CD4-positive, alpha-beta T cell treated with Interferon gamma for 1 hour (primary cell): ENCODE measurements around the gene STAMBPL1.

Source experiments
- DNase-seq: peaks from one replicate; pipeline ENCODE4 v3.0.0-alpha.2; 2020

STAMBPL1 gene

DNA sequence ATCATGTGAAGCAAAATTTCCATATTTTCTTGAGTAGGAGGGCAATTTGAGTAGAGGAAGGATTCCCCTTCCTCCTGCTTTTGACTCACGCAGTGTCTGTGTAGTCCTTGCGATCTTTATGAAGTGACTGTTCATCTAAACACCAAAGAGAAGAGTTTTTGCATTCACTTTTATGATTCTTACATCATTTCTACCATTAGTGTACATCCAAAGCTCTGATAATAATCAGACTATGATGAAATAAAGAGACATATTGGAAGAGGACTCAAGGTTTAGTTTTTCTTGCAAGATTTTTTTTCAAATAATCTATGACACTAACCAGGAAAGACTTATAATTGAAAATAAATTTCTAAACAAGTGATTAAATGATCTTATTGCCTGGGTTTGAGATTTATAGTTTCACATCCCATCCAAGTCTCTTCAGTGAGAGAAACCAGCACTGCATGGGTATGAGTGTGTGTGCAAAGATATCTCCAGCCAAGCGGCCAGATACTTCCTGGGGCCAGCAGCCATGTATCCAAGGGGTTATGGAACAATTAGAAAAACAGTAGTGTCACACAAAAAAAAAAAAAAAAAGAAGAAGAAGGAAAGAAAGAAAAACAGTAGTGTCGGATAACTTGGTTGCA is 74.5 kb downstream of the STAMBPL1 start:
- DNase-seq: no peak

DNA sequence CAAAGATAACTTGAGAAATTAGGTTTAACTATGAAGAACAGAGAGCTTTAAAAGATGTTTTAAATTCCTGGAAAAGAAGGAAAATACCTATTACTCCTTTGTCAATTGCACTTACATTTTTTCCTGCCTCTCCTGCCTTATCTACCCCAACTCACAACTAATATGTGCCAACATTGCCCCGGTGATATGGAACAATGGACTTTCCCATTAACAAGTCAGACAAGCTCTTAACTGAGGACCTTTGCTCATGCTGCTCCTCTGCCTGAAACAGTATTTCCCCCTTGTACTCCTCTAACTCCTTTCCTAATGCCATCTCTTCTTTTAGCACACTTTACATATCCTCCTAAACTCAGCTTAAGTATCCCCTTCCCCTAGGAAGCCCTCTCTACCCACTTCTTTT is 77.3 kb downstream of the STAMBPL1 start:
- DNase-seq: no peak

DNA sequence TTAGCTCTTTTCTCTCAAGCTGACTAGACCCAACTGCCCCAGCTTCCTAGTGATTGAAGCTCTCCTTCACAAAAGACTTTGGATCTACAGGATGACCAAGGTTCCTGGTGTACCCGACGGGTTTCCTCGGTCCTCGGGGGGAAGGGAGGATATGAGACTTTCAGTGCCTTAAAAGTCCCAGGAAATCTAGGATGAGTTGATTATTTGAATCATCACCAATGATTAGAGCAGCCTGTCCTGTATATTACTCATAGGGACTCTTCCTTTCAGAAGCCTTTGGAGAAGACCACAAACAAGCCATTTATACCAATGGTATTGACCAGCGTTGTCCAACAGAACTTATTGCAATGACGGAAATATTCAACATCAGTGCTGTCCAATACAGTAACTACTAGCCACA is 78.7 kb downstream of the STAMBPL1 start:
- no peak for DNase-seq

DNA sequence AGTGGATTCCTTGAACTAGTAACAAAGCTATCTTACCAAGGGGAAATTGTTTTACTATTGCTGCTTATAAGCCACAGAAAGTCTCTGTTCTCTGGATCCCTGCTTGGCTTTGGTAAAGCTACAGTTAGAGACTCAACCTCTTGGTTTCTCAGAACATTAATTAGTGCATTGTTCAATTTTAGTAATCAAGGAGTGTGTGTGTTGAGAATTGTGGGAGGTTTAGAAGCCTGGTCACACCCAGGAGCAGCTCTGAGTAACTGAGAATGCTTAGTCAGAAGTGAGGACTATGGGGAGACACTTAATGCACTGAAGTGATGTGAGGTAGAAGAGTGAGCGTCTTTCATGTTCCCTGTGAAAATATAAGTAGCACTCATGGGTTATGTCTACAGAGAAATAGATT is 80.8 kb downstream of the STAMBPL1 start:
- DNase-seq: no peak

DNA sequence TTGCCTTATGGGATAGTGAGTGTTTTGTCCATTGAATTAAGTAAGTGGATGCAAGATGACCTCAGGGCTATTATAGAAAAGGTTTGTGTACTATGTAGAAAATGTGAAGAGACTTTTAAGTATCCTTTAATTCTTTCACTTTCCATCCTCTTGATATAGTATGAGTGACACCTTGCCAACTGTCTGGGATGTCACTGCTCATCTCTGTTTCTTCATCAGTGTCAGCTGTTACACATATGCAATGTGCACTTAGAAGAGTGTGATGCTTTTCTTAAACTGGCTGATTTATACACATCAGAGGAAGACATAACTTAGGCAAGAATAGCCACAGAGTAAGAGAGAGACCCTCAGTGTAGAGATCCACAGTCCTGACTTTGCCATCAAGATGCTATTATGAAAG is 81.2 kb downstream of the STAMBPL1 start:
- no peak for DNase-seq

DNA sequence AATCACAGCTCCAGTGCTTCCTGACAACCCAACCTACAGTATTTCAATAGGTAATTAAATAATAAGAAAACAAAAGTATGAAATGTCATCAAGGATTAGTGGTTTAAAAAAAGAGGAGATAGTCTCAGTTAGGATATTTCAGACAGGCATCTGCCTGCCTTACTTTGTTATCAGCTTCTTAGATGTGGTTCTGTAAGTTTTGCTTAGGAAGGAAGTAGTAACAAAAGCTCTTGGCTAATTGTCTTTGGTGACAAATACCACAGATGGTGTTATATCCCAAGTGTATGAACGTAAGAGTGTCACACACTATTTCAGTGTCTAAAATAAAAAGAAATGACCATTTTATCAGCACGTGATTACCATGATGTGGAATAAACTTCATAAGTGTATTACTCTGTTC is 82.3 kb downstream of the STAMBPL1 start:
- DNase-seq: no peak

DNA sequence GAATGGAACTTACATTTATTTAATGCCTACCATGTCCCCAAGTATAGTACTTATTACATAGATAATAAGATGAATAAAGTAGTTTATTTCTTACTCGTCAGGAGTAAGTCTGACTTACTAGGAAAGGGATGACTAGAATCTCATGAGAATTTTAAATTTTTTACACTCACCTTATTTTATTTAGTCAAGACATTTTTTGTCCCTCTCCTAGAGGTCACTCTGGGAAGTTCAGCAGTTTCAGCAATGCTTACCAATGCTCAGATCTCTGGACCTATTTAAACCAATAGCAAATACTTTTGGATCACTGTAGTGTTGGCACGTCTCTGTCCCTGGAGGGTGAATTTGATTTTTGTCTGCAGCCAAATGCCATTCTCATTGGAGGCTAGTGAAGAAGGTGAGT is 83.3 kb downstream of the STAMBPL1 start:
- DNase-seq: no peak

DNA sequence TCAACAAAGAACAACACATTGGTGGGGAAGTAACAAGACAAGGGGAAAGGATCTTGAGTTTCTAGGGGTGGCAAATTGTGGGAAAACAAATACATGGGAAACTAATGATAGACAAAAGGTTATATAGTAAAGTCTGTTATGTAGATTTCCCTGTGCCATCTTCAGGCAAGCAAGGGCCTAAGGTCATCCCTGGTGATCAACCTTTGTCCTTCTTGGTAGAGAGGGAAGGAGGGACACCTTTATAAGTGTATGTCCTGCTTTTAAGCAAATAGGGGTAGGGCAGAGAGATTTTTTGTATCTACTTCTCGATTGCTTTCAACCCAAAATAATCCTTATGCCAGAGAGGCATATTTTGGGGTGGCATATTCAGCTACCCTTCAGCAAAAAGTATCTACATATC is 84.3 kb downstream of the STAMBPL1 start:
- DNase-seq: no peak

DNA sequence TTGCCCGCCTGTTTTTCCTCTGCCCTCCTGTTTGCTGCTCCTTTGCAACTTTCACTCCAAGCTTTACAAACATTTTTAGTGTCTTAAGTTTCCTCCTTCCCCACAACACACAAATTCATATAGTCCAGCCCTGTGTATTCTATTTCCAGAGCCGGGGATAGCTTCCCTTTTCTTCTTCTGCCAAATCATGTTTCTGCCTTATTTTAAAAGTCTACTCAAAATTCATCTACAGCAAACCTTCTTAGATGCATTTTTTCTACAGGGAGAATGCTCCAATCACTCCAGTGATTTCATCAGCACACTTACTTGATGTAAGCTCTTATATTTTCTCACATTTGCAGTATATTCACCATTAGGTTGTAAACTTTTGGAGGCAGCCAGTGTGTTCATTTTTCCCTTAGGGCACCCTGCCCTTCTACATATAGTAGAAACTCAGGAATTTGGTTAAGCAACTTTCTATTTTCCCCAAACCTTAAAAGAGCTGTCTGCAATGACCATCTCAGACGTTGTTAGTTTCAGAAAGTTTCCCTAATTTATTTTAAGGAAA is 84.9 kb downstream of the STAMBPL1 start:
- no peak for DNase-seq

DNA sequence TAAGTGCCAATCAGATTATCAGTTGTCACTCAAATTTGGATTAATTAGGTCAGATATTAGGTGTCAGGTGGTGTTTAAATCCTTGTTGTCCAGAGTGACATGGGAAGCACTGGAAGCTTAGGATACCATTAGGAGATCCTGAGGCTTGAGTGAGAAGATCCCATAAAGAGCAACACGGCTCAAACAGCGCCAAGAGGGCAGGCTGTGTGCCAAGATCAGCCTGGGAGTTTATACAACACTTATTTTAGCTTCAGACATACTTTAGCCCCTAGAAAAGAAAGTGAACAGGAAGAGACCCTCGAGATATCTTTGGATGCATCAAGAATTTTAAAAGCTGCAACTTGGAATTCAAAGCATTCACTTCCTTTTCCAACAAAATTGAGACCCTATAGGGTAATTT is 86.8 kb downstream of the STAMBPL1 start:
- DNase-seq: no peak

DNA sequence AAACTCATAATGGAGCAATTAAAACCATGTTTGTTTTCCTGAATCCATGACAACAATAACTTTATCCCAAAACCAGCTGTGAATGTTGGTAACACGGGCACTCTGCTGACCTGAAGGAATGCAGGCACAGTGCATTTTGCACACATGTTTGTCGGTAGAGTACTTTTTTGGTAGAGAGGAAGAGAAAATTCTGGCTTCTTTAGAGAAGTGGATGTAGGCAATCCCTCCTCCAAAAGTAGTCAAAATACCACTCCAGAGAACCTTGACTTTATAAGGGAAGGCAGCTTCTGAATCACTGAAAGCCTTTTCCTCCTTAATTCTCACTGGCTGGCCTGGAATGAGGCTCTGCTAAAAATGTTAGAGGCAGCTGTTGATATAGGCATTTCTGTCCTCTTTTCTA is 88.3 kb downstream of the STAMBPL1 start:
- DNase-seq: no peak

DNA sequence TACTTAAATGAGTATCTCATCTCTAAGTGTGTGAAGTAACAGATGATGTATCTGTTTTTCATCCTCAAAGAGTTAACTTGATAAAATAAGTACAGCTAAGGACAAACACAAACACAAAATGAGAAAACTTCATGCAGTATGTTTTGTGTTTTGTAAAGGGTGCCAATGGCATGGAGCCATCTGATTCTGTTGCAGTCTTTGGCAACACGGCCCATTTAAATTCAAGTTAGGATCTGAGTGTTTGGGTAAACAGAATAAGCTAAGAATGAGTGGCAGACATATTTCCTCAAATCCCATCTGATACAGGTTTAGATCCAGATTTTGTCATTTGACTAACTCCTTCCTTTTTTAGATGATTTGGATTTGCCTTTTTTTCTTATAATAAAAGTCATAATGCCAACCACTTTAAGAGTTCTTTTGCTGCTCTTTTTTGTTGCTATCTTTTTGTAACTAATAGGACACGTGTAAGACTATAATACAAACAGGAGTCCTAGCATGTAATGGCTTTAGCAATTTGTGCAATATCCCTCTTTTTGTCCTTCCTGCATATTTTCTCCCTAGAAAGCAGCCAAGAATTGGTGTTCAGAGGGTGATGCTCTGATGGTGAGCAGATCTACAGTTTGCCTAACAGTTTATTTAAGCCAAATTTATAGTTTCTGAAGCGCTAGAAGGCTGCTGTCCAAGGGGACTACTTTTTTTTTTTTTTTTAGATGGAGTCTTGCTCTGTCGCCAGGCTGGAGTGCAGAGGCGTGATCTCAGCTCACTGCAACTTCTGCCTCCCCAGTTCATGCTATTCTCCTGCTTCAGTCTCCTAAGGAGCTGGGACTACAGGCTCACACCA is 91.4 kb downstream of the STAMBPL1 start:
- DNase-seq: no peak
